Astrocyte (in vitro differentiated cells and primary cell): ENCODE data around the gene FAM151B. TPM values are rescaled to one million over a fixed set of nuclear protein-coding genes. Genes with fewer than 3 reads are reported as not detected.
"Not testable (repeated sequence)": the region's sequence is repeated elsewhere in the genome, so short reads cannot be mapped to it uniquely, and the experiment has no call there.

Experiments used
- DNase-seq: peaks from one replicate; pipeline ENCODE4 v3.0.0-alpha.2; 2010; ENCODE audit warnings: low read depth
- FAIRE-seq: peaks from 2 replicates; lab custom pipeline; 2011; peaks lifted over from hg19 to GRCh38; lab: Jason Lieb, UNC
- H2AFZ ChIP-seq: 2 replicates; pipeline ENCODE4 v1.6.0; 2012; ENCODE audit warnings: low read depth, low read length, inconsistent platforms
- H3K27ac ChIP-seq: 2 replicates; pipeline ENCODE4 v1.5.1; 2011; ENCODE audit warnings: low read depth, low read length, inconsistent platforms
- H3K27me3 ChIP-seq: 2 replicates; pipeline ENCODE4 v1.6.0; 2011; ENCODE audit warnings: low read length, inconsistent platforms; ENCODE audit not compliant: insufficient read depth
- H3K36me3 ChIP-seq: 2 replicates; pipeline ENCODE4 v1.5.1; 2011; ENCODE audit warnings: low read length, inconsistent platforms; ENCODE audit not compliant: insufficient read depth
- H3K4me1 ChIP-seq: 2 replicates; pipeline ENCODE4 v1.5.1; 2011; ENCODE audit warnings: low read length, inconsistent platforms; ENCODE audit not compliant: insufficient read depth
- H3K4me2 ChIP-seq: 2 replicates; pipeline ENCODE4 v1.6.0; 2012; ENCODE audit warnings: low read length, inconsistent platforms
- H3K4me3 ChIP-seq: 2 replicates; pipeline ENCODE4 v1.5.1; 2011; ENCODE audit warnings: low read depth, mild to moderate bottlenecking, low read length, inconsistent platforms; ENCODE audit not compliant: insufficient read depth
- H3K79me2 ChIP-seq: 2 replicates; pipeline ENCODE4 v1.6.0; 2012; ENCODE audit warnings: mild to moderate bottlenecking, low read length, inconsistent platforms; ENCODE audit not compliant: insufficient read depth
- H3K9ac ChIP-seq: 2 replicates; pipeline ENCODE4 v1.6.0; 2012; ENCODE audit warnings: mild to moderate bottlenecking, low read length, inconsistent platforms
- H3K9me3 ChIP-seq: 2 replicates; pipeline ENCODE4 v1.5.1; 2012; ENCODE audit warnings: low read depth, mild to moderate bottlenecking, low read length, inconsistent platforms; ENCODE audit not compliant: insufficient read depth
- H4K20me1 ChIP-seq: 2 replicates; pipeline ENCODE4 v1.6.0; 2012; ENCODE audit warnings: low read length, inconsistent platforms; ENCODE audit not compliant: insufficient read depth
- H3K27ac Mint-ChIP-seq: one replicate; pipeline ENCODE4 v1.8.0; 2021; ENCODE audit warnings: mild to moderate bottlenecking, mixed read lengths; ENCODE audit not compliant: unreplicated experiment
- H3K27me3 Mint-ChIP-seq: one replicate; pipeline ENCODE4 v1.8.0; 2021; ENCODE audit warnings: low read depth, mixed read lengths; ENCODE audit not compliant: unreplicated experiment
- H3K36me3 Mint-ChIP-seq: one replicate; pipeline ENCODE4 v1.8.0; 2021; ENCODE audit warnings: low read depth, mixed read lengths; ENCODE audit not compliant: unreplicated experiment
- H3K4me1 Mint-ChIP-seq: one replicate; pipeline ENCODE4 v1.8.0; 2021; ENCODE audit warnings: low read depth, mixed read lengths; ENCODE audit not compliant: unreplicated experiment
- H3K4me3 Mint-ChIP-seq: one replicate; pipeline ENCODE4 v1.8.0; 2021; ENCODE audit warnings: mild to moderate bottlenecking, moderate library complexity, mixed read lengths; ENCODE audit not compliant: unreplicated experiment
- H3K9me3 Mint-ChIP-seq: one replicate; pipeline ENCODE4 v1.8.0; 2021; ENCODE audit warnings: mild to moderate bottlenecking, mixed read lengths; ENCODE audit not compliant: unreplicated experiment
- CTCF ChIP-seq: IDR thresholded peaks from 2 replicates; pipeline ENCODE4 v1.5.1; 2011; ENCODE audit warnings: low read depth, mild to moderate bottlenecking, inconsistent platforms, low read length, moderate library complexity; ENCODE audit not compliant: insufficient read depth
- EZH2 ChIP-seq: IDR thresholded peaks from 2 replicates; pipeline ENCODE4 v1.6.1; 2012; ENCODE audit warnings: mild to moderate bottlenecking, low read length, inconsistent platforms; ENCODE audit not compliant: insufficient read depth
- total RNA-seq: library from RNA; stranded (reverse); gene quantifications from 2 replicates; pipeline ENCODE4 v1.2.1, GENCODE V29; 2021

FAM151B gene
- total RNA-seq, 1 donor from 2014 or later: 2.9 TPM

- H3K27me3 ChIP-seq: peaks cover 7% of the 10 kb centered on the region
- H3K4me2 ChIP-seq: no peak overlapping the region
- H3K79me2 ChIP-seq: no peaks in the 10 kb centered on the region
- H3K4me3 ChIP-seq: no peak overlapping the region
- H3K27ac ChIP-seq: no peak overlapping the region
- no peak for TF ChIP-seq EZH2
- TF ChIP-seq CTCF: no peak
- H3K4me3 Mint-ChIP-seq: no peak overlapping the region
- H3K27ac Mint-ChIP-seq: no peak overlapping the region
- no peaks in the 10 kb centered on the region for H4K20me1 ChIP-seq
- no peaks in the 10 kb centered on the region for H3K36me3 ChIP-seq
- FAIRE-seq: no peak
- peaks cover 9% of the 10 kb centered on the region for H3K9me3 Mint-ChIP-seq
- DNase-seq: no peak
- no peaks in the 10 kb centered on the region for H3K36me3 Mint-ChIP-seq
- H2AFZ ChIP-seq: no peak overlapping the region
- H3K4me1 ChIP-seq: no peaks in the 10 kb centered on the region
- no peaks in the 10 kb centered on the region for H3K4me1 Mint-ChIP-seq
- H3K9ac ChIP-seq: no peak overlapping the region
- peaks cover 17% of the 10 kb centered on the region for H3K27me3 Mint-ChIP-seq
- H3K9me3 ChIP-seq: no peaks in the 10 kb centered on the region
Measured at GRCh38 chr5:80577707-80578106, 89.8 kb downstream of the FAM151B start.

GRCh38 chr5:80579050-80579449 is 91.2 kb downstream of the FAM151B start:
- H3K27me3 Mint-ChIP-seq: peaks cover 9% of the 10 kb centered on the region
- no peaks in the 10 kb centered on the region for H3K4me1 ChIP-seq
- no peaks in the 10 kb centered on the region for H3K79me2 ChIP-seq
- FAIRE-seq: no peak
- no peak overlapping the region for H2AFZ ChIP-seq
- no peak overlapping the region for H3K27ac ChIP-seq
- no peaks in the 10 kb centered on the region for H3K36me3 ChIP-seq
- DNase-seq: no peak
- no peak overlapping the region for H3K4me3 Mint-ChIP-seq
- no peak overlapping the region for H3K4me3 ChIP-seq
- H3K4me2 ChIP-seq: no peak overlapping the region
- no peaks in the 10 kb centered on the region for H3K4me1 Mint-ChIP-seq
- H3K9me3 Mint-ChIP-seq: peaks cover 3% of the 10 kb centered on the region
- no peaks in the 10 kb centered on the region for H3K9me3 ChIP-seq
- peaks cover 7% of the 10 kb centered on the region for H3K27me3 ChIP-seq
- H3K36me3 Mint-ChIP-seq: no peaks in the 10 kb centered on the region
- H4K20me1 ChIP-seq: no peaks in the 10 kb centered on the region
- TF ChIP-seq EZH2 (no peak), CTCF (no peak)
- no peak overlapping the region for H3K27ac Mint-ChIP-seq
- H3K9ac ChIP-seq: no peak overlapping the region

GRCh38 chr5:80580291-80580690 is 92.4 kb downstream of the FAM151B start:
- H3K4me2 ChIP-seq, DNase-seq, H3K9me3 ChIP-seq, H2AFZ ChIP-seq, H3K36me3 ChIP-seq, H3K4me3 ChIP-seq, H3K27me3 ChIP-seq, H3K9me3 Mint-ChIP-seq, H3K27ac ChIP-seq, H4K20me1 ChIP-seq, H3K27ac Mint-ChIP-seq, H3K27me3 Mint-ChIP-seq, H3K79me2 ChIP-seq, FAIRE-seq, H3K9ac ChIP-seq, H3K36me3 Mint-ChIP-seq, H3K4me1 Mint-ChIP-seq, H3K4me1 ChIP-seq, H3K4me3 Mint-ChIP-seq: not testable (repeated sequence)
